GM18873 (cell line): ENCODE results near the gene TIMP1.

Source experiments
- ATAC-seq: cut with Tn5 transposase; IDR thresholded peaks from one replicate; pipeline ENCODE4 v1.9.1; 2021; ENCODE audit warnings: mild to moderate bottlenecking, moderate library complexity, moderate number of reproducible peaks; ENCODE audit not compliant: unreplicated experiment, low FRiP score

The TIMP1 gene

DNA sequence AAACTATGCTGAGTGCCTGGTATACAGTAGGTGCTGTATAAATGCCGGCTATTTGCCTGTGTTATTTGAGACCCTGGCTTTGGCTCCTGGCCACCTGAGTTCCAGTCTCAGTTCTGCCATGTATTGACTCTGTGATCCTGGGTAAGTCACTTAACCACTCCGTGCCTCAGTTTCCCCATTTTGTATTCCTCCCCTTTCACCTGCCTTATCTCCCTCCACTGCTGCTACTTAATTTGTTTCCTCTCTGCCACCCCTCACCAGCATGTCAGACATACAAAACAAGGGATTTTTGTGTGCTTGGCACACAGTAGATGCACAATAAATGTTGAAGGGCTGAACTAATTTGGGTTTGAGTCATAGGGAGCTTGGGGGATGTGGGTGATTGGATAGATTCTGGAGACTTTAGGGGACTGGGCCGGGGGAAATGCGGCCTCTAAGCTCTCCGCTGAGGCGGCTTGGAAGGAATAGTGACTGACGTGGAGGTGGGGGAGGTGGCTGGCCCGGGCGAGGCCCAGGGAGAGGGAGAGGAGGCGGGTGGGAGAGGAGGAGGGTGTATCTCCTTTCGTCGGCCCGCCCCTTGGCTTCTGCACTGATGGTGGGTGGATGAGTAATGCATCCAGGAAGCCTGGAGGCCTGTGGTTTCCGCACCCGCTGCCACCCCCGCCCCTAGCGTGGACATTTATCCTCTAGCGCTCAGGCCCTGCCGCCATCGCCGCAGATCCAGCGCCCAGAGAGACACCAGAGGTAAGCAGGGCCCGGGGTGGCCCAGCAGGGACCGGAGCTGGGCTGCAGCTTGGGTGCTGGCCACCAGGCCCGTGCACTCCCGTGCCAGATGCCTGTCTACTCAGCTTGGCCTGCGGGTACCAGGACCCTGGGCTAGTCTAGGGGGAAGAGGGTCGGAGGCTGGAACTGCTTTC, at the start of gene TIMP1:
TIMP1 (plus strand) TSS at position 706 of the 917 bp plus-strand sequence. CDS start 980 bp downstream, outside the sequence.
- peak; percentile 75 for ATAC-seq

GRCh38 chrX:47539860-47540259, 42.4 kb upstream of the TIMP1 start:
- no peak for ATAC-seq

DNA sequence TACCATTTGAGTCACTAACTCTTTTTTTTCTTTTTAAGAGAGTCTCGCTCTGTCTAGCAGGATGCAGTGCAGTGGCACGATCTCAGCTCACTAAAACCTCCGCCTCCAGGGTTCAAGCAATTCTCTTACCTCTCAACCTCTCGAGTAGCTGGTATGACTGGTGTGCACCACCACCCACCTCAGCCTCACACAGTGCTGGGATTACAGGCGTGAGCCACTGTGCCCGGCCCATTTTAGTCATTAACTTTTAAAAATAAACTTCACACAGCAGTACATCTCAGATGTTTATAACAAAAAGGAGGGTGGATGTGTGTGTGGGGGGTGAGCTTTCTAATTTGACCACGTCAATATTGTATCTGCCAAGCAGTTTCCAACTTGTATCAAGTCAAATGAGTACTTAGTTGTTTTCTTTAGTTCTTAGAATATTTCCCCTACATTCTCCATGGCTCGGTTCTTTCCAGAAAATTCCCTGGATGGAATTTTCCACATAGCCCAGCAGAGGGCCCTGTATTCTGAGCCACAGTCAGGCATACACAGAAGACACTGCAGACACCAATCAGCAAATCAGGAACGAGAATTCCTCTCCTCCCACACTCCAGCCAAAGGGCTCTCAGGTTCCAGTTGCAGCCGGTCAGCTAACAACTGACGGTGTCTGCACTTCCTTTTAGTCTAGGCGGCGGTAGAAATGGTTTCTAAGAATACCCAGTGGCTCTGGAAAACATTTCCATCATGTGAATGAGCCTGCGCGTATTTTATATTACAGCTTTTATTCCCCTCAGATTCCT, 41.3 kb upstream of the TIMP1 start:
- ATAC-seq: no peak

GRCh38 chrX:47543496-47543895, 38.7 kb upstream of the TIMP1 start:
- no peak for ATAC-seq

GRCh38 chrX:47556045-47556623, 26.1 kb upstream of the TIMP1 start:
- ATAC-seq: peak; percentile 80

DNA sequence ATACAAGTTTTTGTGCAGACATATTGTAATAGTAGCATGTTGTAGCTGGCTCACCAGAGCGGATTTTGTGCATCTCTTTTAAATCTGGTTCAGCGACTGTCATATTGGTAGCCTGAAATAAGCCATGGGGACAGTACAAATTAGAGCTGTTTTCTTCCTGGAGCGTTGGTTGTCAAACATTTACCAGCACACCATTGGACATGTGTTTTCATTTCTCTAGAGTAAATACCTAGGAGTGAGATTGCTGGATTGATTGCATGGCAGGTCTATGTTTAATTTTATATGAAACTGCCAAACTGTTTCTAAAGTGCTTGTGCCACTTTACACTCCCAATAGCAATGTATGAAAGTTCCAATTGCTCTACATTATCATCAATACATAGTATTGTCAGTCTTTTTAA, 23.8 kb upstream of the TIMP1 start:
- ATAC-seq: no peak

- ATAC-seq: no peak
These were observed 21.9 kb upstream of the TIMP1 start for GRCh38 chrX:47560179-47560933.

DNA sequence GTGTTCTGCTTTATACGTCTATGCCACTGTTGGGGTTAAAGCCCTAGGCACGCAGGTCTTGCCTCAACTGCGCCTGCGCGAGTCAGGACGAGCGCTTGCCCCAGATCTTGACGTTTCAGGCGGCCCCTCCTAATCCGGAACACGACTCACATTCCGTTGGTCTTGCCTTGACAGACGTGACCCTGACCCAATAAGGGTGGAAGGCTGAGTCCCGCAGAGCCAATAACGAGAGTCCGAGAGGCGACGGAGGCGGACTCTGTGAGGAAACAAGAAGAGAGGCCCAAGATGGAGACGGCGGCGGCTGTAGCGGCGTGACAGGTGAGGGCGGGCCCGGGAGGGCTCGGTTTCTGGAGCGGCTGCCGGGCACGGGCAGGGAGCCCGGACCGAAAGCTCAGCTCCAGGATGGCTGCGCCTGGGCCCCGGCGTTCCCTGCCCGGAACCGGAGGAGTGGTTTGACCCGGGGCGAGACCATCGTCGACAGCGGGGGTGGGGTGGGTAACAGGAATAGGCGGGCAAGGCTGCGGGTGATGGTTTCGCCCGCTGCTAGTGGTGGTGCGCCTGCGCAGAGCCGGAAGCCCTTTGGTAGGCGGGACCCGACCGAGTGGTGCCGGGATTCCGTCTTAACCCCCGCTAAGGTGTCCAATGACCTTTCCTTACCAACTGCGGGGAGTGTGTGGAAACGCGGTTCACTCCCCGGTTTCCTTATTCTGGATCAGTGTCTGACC, 21.1 kb upstream of the TIMP1 start, which contains the start of gene ARAF:
ARAF (plus strand) TSS at position 272 of the 725 bp plus-strand sequence. CDS start 1,763 bp downstream, outside the sequence.
- ATAC-seq: peak; percentile 84

DNA sequence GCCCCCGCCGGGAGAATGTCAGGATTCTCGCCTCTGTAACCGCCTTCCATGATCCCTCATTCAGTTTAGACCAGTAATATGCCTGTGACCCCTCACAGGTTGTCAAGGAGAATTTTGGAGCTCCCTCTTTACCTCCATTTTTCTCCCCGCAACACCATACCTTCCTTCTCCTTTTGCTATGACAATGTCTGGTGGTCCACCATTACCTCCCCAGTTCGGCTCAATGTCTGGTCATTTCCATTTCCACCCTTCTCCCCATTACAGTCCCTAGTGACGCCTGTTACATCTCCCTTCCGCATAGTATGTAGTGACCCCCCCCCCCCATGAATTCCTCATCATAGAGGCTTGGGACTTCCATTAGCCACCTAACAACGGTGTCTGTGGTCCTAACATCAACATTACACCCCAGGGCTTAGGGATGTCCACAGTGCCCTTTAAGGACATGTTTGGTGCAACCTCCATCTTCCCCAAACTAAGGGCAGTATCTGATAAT, 20.5 kb upstream of the TIMP1 start:
- no peak for ATAC-seq

DNA sequence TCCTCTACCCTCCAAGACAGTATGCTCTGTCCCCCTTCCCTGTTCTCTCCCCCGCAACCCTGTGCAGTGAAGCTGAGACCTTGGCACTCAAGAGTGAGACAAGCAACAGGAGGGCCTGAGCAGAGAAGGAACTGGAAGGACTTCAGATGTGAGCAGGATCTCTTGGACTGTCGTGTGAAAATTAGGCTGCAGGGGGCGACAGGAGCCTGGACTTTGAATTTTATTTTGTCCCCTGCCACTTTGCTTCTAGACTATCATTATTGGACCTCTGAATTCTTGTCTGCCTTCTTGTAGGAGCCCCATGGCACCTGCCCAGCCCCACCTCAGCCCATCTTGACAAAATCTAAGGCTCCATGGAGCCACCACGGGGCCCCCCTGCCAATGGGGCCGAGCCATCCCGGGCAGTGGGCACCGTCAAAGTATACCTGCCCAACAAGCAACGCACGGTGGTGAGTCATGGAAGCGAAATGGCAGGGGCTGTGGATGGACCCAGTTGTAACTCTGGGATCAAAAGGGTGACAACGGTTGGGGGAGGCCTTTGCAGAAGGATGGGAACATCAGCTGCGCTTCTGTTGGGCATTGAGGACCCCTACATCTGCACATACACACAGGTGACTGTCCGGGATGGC, 19.5 kb upstream of the TIMP1 start:
- no peak for ATAC-seq

GRCh38 chrX:47563801-47564315, 18.4 kb upstream of the TIMP1 start:
- no peak for ATAC-seq

- no peak for ATAC-seq
These were observed 17.7 kb upstream of the TIMP1 start for GRCh38 chrX:47564438-47565085.

- no peak for ATAC-seq
These were observed 15.4 kb upstream of the TIMP1 start for GRCh38 chrX:47566841-47567240.

GRCh38 chrX:47568656-47569295, 13.5 kb upstream of the TIMP1 start:
- ATAC-seq: no peak

DNA sequence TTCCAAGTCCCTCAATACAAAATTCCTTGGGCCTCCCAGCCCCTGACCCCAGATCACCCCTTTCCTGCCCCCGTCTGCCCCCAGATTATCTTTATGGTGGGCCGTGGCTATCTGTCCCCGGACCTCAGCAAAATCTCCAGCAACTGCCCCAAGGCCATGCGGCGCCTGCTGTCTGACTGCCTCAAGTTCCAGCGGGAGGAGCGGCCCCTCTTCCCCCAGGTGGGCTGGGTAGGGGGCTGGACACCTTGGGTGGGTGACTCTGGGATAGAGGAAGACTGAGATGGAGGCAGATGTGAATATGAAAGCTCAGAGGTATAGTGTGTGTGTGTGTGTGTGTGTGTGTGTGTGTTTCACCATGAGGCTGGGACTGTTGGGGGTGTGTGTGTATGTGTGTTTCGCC, 11.4 kb upstream of the TIMP1 start:
- no peak for ATAC-seq

DNA sequence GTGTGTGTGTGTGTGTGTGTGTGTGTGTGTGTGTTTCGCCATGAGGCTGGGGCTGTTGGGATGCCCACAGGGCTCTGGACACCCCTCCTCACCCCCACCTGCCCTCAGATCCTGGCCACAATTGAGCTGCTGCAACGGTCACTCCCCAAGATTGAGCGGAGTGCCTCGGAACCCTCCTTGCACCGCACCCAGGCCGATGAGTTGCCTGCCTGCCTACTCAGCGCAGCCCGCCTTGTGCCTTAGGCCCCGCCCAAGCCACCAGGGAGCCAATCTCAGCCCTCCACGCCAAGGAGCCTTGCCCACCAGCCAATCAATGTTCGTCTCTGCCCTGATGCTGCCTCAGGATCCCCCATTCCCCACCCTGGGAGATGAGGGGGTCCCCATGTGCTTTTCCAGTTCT, 11.0 kb upstream of the TIMP1 start:
- ATAC-seq: no peak

- ATAC-seq: no peak
These were observed 10.3 kb upstream of the TIMP1 start for GRCh38 chrX:47571896-47572295.
